ENCODE results near the gene PTGR1. TPM values are rescaled to one million over a fixed set of nuclear protein-coding genes. Genes with fewer than 3 reads are reported as not detected.

PTGR1 gene
- total RNA-seq, 4 donors from 2014 or later, result 20.2 to 50.1 (median 40.4) TPM

DNA sequence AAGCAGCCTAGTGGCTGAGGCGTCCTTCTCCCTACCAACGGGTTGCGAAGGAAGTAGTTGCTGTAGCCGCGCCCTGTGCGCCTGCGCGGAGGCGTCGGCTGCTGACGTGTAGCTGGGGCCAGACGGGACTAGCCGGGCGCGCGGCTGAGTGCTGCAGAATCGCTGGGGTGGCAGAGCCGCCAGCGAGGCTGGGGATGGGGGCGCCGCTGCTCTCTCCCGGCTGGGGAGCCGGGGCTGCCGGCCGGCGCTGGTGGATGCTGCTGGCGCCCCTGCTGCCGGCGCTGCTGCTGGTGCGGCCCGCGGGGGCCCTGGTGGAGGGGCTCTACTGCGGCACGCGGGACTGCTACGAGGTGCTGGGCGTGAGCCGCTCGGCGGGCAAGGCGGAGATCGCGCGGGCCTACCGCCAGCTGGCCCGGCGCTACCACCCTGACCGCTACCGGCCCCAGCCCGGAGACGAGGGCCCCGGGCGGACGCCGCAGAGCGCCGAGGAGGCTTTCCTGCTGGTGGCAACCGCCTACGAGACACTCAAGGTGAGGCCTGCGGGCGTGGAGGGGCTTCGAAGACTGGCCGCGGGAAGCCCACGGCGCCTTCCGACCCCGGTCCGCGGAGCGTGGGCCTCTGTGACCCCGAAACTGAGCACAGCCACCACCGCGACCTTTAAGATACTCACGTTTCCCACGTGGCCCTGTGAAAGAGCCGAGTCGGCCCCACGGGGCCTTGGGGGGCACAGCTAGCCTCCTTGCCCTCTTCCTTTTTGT, 31.9 kb upstream of the PTGR1 start, which contains the start of gene DNAJC25:
Gene DNAJC25 (plus strand): TSS at position 121 of the 758 bp plus-strand sequence. CDS start 74 bp downstream, at position 195.
- peak within 1 kb of the TSS; percentile 90 for H3K4me3 ChIP-seq (ENCODE audit: low read depth, poor library complexity, severe bottlenecking)
- TF ChIP-seq POLR2A (IDR thresholded peaks at IDR 0.05) (peak in 1 of 2 donors; percentile 77), CTCF (IDR thresholded peaks at IDR 0.05) (no peak)
- peak; percentile 95 to 99 for DNase-seq (ENCODE audit: low spot score in 2 of 2)
- WGBS, 2 donors, result 0% methylated on average over 24 to 61 of the region's 79 CpGs
- intact Hi-C loops (cut with DNase I; ENCODE audit: low total_unique reads), result no loop called here

- intact Hi-C loops (cut with DNase I; ENCODE audit: low total_unique reads), result no loop called here
- peak overlapping the region; percentile 90 for H3K4me3 ChIP-seq (ENCODE audit: low read depth, poor library complexity, severe bottlenecking)
- TF ChIP-seq CTCF (IDR thresholded peaks at IDR 0.05) (no peak), POLR2A (IDR thresholded peaks at IDR 0.05) (no peak)
- WGBS, 2 donors, result 1% methylated on average over 14 of the region's 14 CpGs
- DNase-seq (ENCODE audit: low spot score in 2 of 2), result no peak
Measured at GRCh38 chr9:111630964-111631213, 31.4 kb upstream of the PTGR1 start.

DNA sequence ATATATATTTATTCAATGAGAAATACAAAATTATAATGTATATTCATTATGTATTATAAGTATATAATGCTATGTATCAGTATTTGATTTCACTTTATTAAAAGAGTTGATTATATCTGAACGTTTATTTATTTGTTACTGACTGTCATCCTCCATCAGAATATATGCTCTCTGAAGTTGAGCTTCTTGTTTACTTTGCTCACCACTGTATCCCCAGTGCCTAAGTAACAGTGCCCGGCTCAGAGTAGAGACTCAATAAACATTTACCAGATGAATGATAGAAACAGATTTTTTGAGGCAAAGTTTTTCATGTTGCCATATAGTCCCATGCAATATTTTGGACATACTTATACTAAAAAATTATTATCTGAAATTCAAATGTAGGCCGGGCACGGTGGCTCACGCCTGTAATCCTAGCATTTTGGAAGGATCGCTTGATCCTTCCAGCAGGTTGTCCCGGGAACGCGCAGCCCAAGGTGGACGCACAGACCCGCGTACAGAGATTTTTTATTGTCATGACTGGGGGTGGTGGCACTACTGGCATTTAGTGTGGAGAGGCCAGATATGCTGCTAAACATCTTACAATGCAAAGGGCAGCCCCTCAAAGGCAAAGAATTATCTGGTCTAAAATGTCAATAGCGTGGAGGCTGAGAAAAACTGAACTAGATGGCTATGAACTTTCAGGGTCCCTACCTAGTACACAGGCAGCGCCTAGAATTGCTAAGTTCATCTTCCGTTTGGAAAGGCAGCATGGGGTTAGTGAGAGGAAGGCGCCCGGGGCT, 30.9 kb upstream of the PTGR1 start:
- 7 to 9% methylated on average over 17 of the region's 17 CpGs for WGBS, 2 donors
- no peak for DNase-seq (ENCODE audit: low spot score in 2 of 2)
- TF ChIP-seq POLR2A (IDR thresholded peaks at IDR 0.05) (no peak), CTCF (IDR thresholded peaks at IDR 0.05) (no peak)
- peak overlapping the region; percentile 90 for H3K4me3 ChIP-seq (ENCODE audit: low read depth, poor library complexity, severe bottlenecking)
- intact Hi-C loops (cut with DNase I; ENCODE audit: low total_unique reads), result no loop called here

- intact Hi-C loops (cut with DNase I; ENCODE audit: low total_unique reads), result no loop called here
- no peak for DNase-seq (ENCODE audit: low spot score in 2 of 2)
- WGBS, 2 donors, result 80 to 92% methylated on average over 7 of the region's 7 CpGs
- H3K4me3 ChIP-seq (ENCODE audit: low read depth, poor library complexity, severe bottlenecking), result no peak overlapping the region
- TF ChIP-seq CTCF (IDR thresholded peaks at IDR 0.05) (no peak), POLR2A (IDR thresholded peaks at IDR 0.05) (no peak)
Measured at GRCh38 chr9:111628411-111628810, 29.0 kb upstream of the PTGR1 start.

- TF ChIP-seq CTCF (IDR thresholded peaks at IDR 0.05), result no peak
- TF ChIP-seq POLR2A (IDR thresholded peaks at IDR 0.05), result no peak
- WGBS, 2 donors, result 67 to 75% methylated on average over 7 of the region's 7 CpGs
- no peak for DNase-seq (ENCODE audit: low spot score in 2 of 2)
- intact Hi-C loops (cut with DNase I; ENCODE audit: low total_unique reads), result no loop called here
- H3K4me3 ChIP-seq (ENCODE audit: low read depth, poor library complexity, severe bottlenecking), result no peak overlapping the region
Measured at GRCh38 chr9:111627260-111627963, 28.0 kb upstream of the PTGR1 start.

Measured in lower leg skin (tissue), 4 donors.